ENCODE results near the gene EWSR1.

EWSR1 gene

DNA sequence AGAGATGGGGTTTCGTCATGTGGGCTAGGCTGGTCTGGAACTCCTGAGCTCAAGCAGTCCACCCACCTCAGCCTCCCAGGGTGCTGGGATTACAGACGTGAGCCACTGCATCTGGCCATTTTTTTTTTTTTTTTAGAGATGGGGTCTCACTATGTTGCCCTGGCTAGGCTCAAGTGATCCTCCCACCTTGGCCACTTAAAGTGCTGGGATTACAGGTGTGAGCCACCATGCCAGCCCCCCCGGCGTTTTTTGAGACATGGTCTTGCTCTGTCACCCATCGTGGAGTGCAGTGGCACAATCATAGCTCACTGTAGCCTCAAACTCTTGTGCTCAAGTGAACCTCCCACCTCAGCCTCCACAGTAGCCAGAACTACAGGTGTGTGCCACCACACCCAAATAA, 16.8 kb upstream of the EWSR1 start:
- no peak for DNase-seq (ENCODE audit: low read depth)

DNA sequence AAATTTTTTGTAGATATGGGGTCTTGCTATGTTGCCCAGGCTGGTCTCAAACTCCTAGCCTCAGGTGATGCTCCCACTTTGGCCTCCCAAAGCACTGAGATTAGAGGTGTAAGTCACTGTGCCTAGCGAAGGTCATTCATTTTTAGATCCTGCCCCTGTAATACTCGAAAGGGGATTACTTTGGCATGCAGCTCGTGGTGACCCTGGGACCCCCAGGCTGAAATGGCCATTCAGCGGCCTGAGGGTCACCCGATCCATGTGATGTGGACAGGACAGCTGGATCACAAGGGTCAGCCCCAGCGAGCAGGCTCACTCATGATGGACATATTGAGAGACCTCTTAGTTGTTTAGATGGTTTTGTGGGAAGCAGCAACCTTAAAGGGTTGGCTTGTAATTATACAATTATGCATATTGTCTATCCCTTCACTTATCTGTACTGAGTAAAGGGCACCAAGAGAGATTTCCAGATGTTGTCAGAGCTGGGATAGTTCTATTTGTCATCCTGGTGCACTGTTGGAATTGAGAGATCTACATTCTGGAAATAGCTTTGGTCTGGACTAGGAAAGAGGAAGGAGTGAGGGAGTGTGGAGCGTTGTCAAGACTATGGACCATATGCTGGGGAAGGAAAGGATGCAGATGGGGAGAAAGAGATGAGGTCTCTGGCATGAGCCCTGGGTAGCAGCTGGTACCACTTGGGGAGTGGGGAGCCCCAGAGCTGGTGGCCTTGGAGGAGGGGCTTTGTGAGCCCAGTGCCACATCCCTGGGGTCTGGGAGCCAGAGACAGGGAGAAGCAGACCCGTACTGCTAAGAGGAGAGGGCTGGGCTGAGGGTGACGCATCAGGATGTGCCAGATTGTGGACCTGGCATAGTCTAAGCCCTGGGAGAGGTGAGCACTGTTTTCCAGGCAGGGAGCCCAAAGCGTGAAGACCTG, 15.8 kb upstream of the EWSR1 start:
- no peak for DNase-seq (ENCODE audit: low read depth)

DNA sequence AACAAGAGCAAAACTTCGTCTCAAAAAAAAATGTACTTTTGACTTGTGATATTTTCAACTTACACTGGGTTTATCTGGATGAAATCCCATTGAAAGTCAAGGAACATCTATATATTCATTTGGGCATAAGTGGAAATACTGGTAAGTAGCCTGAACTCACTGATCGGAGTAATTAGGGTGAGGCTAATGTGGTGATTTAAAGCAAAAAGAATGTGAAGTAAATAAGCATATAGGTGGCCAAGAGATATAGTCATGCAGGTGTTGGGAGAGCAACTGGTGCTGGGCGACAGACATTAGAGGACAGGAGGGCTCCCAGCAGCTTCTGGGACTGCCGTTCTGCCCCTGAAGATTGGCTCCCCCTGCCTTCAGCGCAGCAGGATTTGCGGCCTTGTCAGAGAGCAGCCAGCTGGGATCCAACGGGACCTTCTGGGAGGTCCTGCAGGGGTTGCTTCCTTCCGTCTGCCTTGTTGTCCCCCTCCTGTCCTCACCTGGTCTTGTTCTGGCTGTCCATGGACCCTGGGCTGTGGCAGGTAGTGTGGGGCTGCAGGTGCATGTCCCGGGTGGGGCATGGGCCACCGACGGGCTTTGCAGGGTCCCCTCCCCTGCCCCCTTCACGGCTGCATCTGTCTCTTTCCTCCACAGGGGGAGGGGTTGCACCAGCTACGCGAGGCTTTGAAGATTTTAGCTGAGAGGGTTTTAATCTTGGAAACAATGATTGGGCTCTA, 14.3 kb upstream of the EWSR1 start:
- no peak for DNase-seq (ENCODE audit: low read depth)

DNA sequence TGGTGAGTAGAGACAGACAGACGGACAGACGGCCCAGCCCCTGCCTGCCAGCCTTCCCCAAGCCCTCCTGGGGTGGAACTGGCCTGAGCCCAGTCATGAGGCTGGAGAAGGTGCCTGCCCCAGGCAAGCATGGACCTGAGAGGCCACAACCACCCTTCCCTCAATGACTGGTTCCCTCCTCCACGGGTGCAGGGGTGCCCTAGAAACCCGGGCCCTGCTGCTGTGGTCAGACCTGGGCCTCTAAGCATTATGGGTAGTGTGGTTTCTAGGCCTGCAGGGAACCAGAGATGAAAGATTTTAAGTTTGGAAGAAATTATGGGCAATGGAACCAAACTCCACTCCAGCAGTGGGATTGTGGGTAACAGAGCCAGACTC, 13.8 kb upstream of the EWSR1 start:
- DNase-seq (ENCODE audit: low read depth) = no peak

DNA sequence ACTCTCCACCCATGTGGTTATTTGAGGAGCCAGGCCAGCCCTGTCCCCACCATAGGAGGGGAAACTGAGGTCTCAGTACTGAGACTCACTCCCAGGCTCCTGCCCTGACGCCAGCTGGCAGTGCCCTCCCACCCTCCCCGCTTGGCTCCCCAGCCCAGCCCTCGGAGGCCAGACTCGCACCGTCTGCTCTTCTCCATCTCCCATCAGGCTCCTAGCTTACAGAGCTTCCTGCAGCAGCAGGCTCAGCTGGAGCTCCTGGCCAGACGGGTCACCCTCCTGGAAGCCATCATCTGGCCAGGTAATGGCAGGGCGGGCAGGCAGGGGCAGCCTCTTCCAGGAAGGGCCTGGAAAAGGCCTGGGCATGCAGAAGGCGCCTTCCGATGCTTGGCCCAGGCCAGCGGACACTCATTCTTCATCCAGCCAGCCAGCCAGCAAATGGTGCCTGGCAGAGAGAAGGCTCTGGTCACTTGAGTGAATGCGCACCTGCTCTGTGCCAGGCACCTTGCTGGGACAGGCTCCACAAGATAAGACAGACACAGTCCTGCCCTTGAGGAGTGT, 12.9 kb upstream of the EWSR1 start:
- no peak for DNase-seq (ENCODE audit: low read depth)

- no peak for DNase-seq (ENCODE audit: low read depth)
Observed at GRCh38 chr22:29256606-29257325, 11.3 kb upstream of the EWSR1 start.

DNA sequence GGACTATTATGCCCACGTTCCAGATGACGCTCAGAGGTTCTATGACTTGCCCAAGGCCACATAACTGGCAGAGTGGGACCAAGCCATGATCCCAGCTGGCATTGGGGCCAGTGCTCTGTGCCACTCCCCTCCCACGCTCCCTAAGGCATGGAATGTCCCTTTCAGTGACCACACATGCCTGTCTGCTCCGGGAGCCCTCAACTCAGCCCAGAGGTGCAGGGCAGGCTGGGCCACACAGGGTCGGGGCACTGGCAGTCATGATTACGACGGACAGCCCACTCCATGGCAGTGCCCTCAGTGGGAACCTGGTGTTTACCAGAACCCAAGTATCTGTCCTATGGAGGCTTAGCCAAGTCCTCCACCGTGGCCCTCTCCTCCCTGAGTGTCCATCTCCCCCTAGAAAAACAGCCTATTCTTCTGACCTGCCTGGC, 10.3 kb upstream of the EWSR1 start:
- no peak for DNase-seq (ENCODE audit: low read depth)

GRCh38 chr22:29258407-29259252, 9.4 kb upstream of the EWSR1 start:
- DNase-seq (ENCODE audit: low read depth) = no peak

- no peak for DNase-seq (ENCODE audit: low read depth)
Observed at GRCh38 chr22:29259253-29259899, 8.7 kb upstream of the EWSR1 start.

GRCh38 chr22:29260031-29260560, 8.0 kb upstream of the EWSR1 start:
- no peak for DNase-seq (ENCODE audit: low read depth)

GRCh38 chr22:29260601-29261315, 7.3 kb upstream of the EWSR1 start:
- no peak for DNase-seq (ENCODE audit: low read depth)

GRCh38 chr22:29263791-29264276, 4.2 kb upstream of the EWSR1 start:
- DNase-seq (ENCODE audit: low read depth) = no peak

DNA sequence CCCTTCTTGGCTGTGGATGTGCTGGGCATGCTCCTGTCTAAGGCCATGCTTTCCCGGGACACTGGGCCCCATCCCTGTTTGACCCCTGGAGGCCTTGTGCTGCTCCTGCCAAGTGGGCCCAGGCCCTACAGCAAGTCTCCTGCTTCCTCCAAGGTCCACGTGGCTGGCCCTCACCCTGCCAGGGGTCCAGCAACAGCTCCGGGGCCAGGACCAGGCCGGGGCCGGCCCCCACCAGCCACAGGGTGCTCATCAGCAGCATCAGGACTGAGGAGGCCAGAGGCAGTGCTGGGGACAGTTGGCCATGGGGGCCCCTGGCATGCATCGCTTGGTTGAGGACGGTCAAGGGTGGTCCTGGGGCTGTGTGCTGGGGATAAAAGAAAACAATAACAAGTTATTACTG, 2.8 kb upstream of the EWSR1 start:
- DNase-seq (ENCODE audit: low read depth) = no peak

GRCh38 chr22:29265929-29266328, 2.1 kb upstream of the EWSR1 start:
- no peak for DNase-seq (ENCODE audit: low read depth)

DNA sequence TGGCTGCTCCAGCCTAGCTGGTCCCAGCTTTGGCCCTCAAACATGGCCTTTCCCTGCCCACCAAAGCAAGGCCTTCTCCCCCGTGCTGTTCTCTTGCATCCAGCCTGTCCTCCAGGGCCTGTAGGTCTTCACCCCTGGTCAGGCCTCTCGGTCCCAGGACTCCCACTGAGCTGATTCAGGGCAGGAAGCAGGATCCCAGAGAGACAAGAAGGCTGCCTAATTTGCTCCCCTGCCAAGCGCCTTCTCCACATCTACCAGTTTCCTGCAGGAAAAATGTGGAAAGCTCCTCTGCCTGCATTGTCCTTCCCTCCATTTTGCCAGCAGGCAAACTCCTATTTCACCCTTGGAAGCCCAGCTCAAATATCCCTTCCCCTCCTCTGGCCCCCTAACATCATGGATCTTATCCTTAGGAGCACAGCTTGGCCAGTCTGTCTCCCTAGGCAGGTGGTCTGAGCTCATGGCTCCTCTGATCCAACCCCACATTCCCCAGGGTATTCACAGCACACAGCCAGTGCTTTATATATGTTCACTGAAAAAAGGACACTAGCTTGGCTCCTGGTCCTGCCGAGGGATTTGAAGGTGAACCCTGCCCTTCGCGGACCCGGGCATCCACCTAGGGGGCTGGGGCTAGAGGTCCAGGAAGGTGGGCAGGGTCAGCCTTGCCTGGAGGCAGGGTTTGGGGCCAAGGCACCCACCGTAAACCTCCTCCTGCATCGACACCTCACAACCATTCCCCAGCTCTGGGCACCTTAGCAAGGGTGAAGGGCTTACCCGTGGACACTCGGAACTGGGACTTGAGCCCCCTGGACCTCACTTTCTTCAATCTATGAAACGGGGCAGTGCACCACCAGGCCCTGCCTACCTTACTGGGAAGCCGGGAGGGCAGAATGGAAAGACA, 1.3 kb upstream of the EWSR1 start:
- DNase-seq (ENCODE audit: low read depth) = no peak

DNA sequence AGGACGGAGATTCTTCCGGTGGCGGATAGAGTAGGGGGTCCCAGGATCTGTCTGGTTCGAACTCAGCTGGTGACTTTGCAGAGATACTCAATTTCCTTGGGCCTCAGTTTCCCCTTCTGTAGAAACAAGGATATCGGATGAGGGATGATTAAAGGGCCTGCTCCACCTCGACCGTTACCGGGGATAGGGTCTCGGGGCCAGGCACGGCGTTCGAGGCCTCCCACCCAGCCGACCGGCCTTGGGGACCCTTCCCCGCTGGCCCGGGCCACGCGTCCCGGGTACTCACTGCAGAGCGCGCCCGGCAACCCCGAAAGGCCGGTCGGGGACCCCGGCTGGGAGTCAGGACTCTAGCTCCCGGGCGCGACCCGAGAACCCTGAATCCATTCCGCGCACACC, 608 bp upstream of the EWSR1 start:
- no peak for DNase-seq (ENCODE audit: low read depth)

GRCh38 chr22:29268511-29269229, 602 bp downstream of the EWSR1 start:
- DNase-seq (ENCODE audit: low read depth) = peak; percentile 21

GRCh38 chr22:29269230-29269604, 1.1 kb downstream of the EWSR1 start:
- DNase-seq (ENCODE audit: low read depth) = no peak
